OCI-LY1 (cell line): ENCODE measurements around the gene ETV6.

Experiments used
- H2AFZ ChIP-seq: fragments of 200-600 bp; sonication (generic), shearing (Covaris generic); 2 replicates; pipeline ENCODE4 v1.6.0; 2014; ENCODE audit warnings: antibody characterized with exemption, mild to moderate bottlenecking, low read length
- H3F3A ChIP-seq: fragments of 200-600 bp; sonication (generic), shearing (Covaris generic); 2 replicates; pipeline ENCODE4 v1.6.0; 2014; ENCODE audit warnings: mild to moderate bottlenecking, antibody characterized with exemption, low read length, moderate library complexity; ENCODE audit not compliant: insufficient read depth
- H3K27ac ChIP-seq: fragments of 200-600 bp; sonication (generic); 2 replicates; pipeline ENCODE4 v1.5.1; 2014; ENCODE audit warnings: low read length, mixed run types, mild to moderate bottlenecking, low read depth; ENCODE audit not compliant: poor library complexity, severe bottlenecking
- H3K27me3 ChIP-seq: fragments of 200-600 bp; sonication (generic); 2 replicates; pipeline ENCODE4 v1.6.0; 2014; ENCODE audit warnings: antibody characterized with exemption, mild to moderate bottlenecking, low read length, moderate library complexity; ENCODE audit not compliant: insufficient read depth
- H3K36me3 ChIP-seq: fragments of 200-600 bp; sonication (generic); 2 replicates; pipeline ENCODE4 v1.6.1; 2014; ENCODE audit warnings: mild to moderate bottlenecking, antibody characterized with exemption, low read length, moderate library complexity, mixed read lengths; ENCODE audit not compliant: insufficient read depth
- H3K4me1 ChIP-seq: fragments of 200-600 bp; sonication (generic); 2 replicates; pipeline ENCODE4 v1.5.1; 2014; ENCODE audit warnings: mild to moderate bottlenecking, low read length, moderate library complexity; ENCODE audit not compliant: insufficient read depth, severe bottlenecking
- H3K4me2 ChIP-seq: fragments of 200-600 bp; sonication (generic), shearing (Covaris generic); 2 replicates; pipeline ENCODE4 v1.6.1; 2014; ENCODE audit warnings: low read length
- H3K4me3 ChIP-seq: fragments of 200-600 bp; sonication (generic); 2 replicates; pipeline ENCODE4 v1.5.1; 2014; ENCODE audit warnings: low read length, low read depth, mild to moderate bottlenecking, mixed read lengths; ENCODE audit not compliant: poor library complexity, severe bottlenecking
- H3K79me2 ChIP-seq: fragments of 200-600 bp; shearing (Covaris generic); 2 replicates; pipeline ENCODE4 v1.6.1; 2016; ENCODE audit warnings: mixed run types, low read length, mixed read lengths; ENCODE audit not compliant: insufficient read depth
- H3K9ac ChIP-seq: fragments of 200-600 bp; sonication (generic), shearing (Covaris generic); 2 replicates; pipeline ENCODE4 v1.6.1; 2014; ENCODE audit warnings: mild to moderate bottlenecking, low read length, mixed read lengths
- H3K9me2 ChIP-seq: fragments of 200-600 bp; sonication (generic), shearing (Covaris generic); 2 replicates; pipeline ENCODE4 v1.6.1; 2014; ENCODE audit warnings: low read depth, mild to moderate bottlenecking, low read length, mixed read lengths
- H3K9me3 ChIP-seq: fragments of 200-600 bp; shearing (Covaris generic); 2 replicates; pipeline ENCODE4 v1.6.1; 2014; ENCODE audit warnings: low read length, mixed read lengths
- H4K20me1 ChIP-seq: fragments of 200-600 bp; sonication (generic), shearing (Covaris generic); 2 replicates; pipeline ENCODE4 v1.6.0; 2016; ENCODE audit warnings: mild to moderate bottlenecking, low read length; ENCODE audit not compliant: insufficient read depth
- CTCF ChIP-seq: fragments of 200-600 bp; sonication (generic), shearing (Covaris generic); IDR thresholded peaks from 2 replicates; pipeline ENCODE4 v1.5.1; 2017; ENCODE audit warnings: mild to moderate bottlenecking, antibody characterized with exemption, low read length, moderate library complexity, mixed read lengths
- EZH2 ChIP-seq: fragments of 200-600 bp; sonication (generic), shearing (Covaris generic); IDR thresholded peaks from 2 replicates; pipeline ENCODE4 v1.8.0; 2017; ENCODE audit warnings: borderline replicate concordance, mixed run types, mild to moderate bottlenecking, antibody characterized with exemption, low read length, moderate library complexity, mixed read lengths

The ETV6 gene

GRCh38 chr12:11676052-11676451 is 26.6 kb downstream of the ETV6 start:
- H3K9ac ChIP-seq, result no peak overlapping the region
- H3K27ac ChIP-seq, result no peak overlapping the region
- H3K36me3 ChIP-seq, result no peaks in the 10 kb centered on the region
- no peaks in the 10 kb centered on the region for H3K79me2 ChIP-seq
- no peaks in the 10 kb centered on the region for H4K20me1 ChIP-seq
- no peak overlapping the region for H3K4me2 ChIP-seq
- no peak overlapping the region for H3K4me3 ChIP-seq
- TF ChIP-seq CTCF (no peak), EZH2 (no peak)
- no peaks in the 10 kb centered on the region for H3K27me3 ChIP-seq
- H3K9me3 ChIP-seq, result no peaks in the 10 kb centered on the region
- H3K9me2 ChIP-seq, result no peaks in the 10 kb centered on the region
- no peaks in the 10 kb centered on the region for H3F3A ChIP-seq
- no peaks in the 10 kb centered on the region for H3K4me1 ChIP-seq
- no peak overlapping the region for H2AFZ ChIP-seq

- Histone ChIP-seq H4K20me1 (no peaks in the 10 kb centered on the region), H3F3A (no peaks in the 10 kb centered on the region), H3K4me1 (no peaks in the 10 kb centered on the region), H3K36me3 (no peaks in the 10 kb centered on the region), H3K4me3 (no peak overlapping the region), H3K27me3 (no peaks in the 10 kb centered on the region), H2AFZ (no peak overlapping the region), H3K9ac (no peak overlapping the region), H3K9me2 (no peaks in the 10 kb centered on the region), H3K27ac (no peak overlapping the region), H3K79me2 (no peaks in the 10 kb centered on the region), H3K4me2 (no peak overlapping the region), H3K9me3 (no peaks in the 10 kb centered on the region)
- TF ChIP-seq CTCF, result no peak
- TF ChIP-seq EZH2, result no peak
Measured at GRCh38 chr12:11677093-11677492, 27.6 kb downstream of the ETV6 start.

DNA sequence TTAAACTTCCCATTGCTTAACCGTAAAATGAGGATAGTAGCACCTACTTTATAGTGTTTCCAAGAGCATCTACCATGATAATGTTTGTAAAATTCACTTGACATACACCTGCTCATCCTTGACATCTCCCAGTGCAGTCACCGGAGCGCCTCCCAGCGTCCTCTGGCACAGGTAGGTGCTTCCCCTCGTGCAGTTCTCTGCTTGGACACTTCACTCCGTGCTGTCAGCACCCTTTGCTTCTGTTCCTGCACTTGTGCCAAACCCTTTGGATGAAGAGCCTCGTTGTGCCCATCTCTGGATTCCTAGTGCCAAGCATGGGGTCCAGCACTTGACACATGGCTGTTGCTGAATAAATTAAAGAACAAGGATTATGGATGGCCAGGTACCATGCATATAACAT is 28.3 kb downstream of the ETV6 start:
- no peak overlapping the region for H3K9ac ChIP-seq
- no peaks in the 10 kb centered on the region for H3K36me3 ChIP-seq
- no peaks in the 10 kb centered on the region for H3K4me1 ChIP-seq
- no peak overlapping the region for H2AFZ ChIP-seq
- H3K27ac ChIP-seq, result no peak overlapping the region
- H3K4me3 ChIP-seq, result no peak overlapping the region
- no peaks in the 10 kb centered on the region for H3F3A ChIP-seq
- TF ChIP-seq CTCF (no peak), EZH2 (no peak)
- no peaks in the 10 kb centered on the region for H3K79me2 ChIP-seq
- H3K4me2 ChIP-seq, result no peak overlapping the region
- H4K20me1 ChIP-seq, result no peaks in the 10 kb centered on the region
- H3K9me2 ChIP-seq, result no peaks in the 10 kb centered on the region
- H3K27me3 ChIP-seq, result no peaks in the 10 kb centered on the region
- no peaks in the 10 kb centered on the region for H3K9me3 ChIP-seq
